ENCODE data around the gene COX5A. TPM values are rescaled to one million over a fixed set of nuclear protein-coding genes. Genes with fewer than 3 reads are reported as not detected.

COX5A gene
- total and polyA plus RNA-seq, 3 donors from 2014 or later, result 77.4 to 426 (median 107) TPM

GRCh38 chr15:74978077-74978476 is 40.2 kb upstream of the COX5A start:
- no peaks in the 10 kb centered on the region for H3K4me1 ChIP-seq
- no peaks in the 10 kb centered on the region for H3K9me3 ChIP-seq
- H3K27ac ChIP-seq, result no peak overlapping the region
- DNase-seq, result no peak
- no peaks in the 10 kb centered on the region for H3K27me3 ChIP-seq
- H3K36me3 ChIP-seq (ENCODE audit: low read depth, missing control alignments), result no peaks in the 10 kb centered on the region
- 87 to 88% methylated on average over 1 of the region's 1 CpG for WGBS, 2 donors
- no peak overlapping the region for H3K4me3 ChIP-seq
- intact Hi-C loops (cut with DNase I; ENCODE audit: low total_unique reads), result no loop called here
- no peak for TF ChIP-seq POLR2A (IDR thresholded peaks at IDR 0.05)
- no peak for TF ChIP-seq CTCF (IDR thresholded peaks at IDR 0.05)

- TF ChIP-seq CTCF (IDR thresholded peaks at IDR 0.05) (no peak), POLR2A (IDR thresholded peaks at IDR 0.05) (no peak)
- Histone ChIP-seq H3K36me3 (ENCODE audit: low read depth, missing control alignments) (no peaks in the 10 kb centered on the region), H3K27ac (no peak overlapping the region), H3K27me3 (no peaks in the 10 kb centered on the region), H3K9me3 (no peaks in the 10 kb centered on the region), H3K4me1 (no peaks in the 10 kb centered on the region), H3K4me3 (no peak overlapping the region)
- 58 to 76% methylated on average over 4 of the region's 4 CpGs for WGBS, 2 donors
- intact Hi-C loops (cut with DNase I; ENCODE audit: low total_unique reads), result no loop called here
- no peak for DNase-seq
Measured at GRCh38 chr15:74977599-74977998, 39.7 kb upstream of the COX5A start.

- TF ChIP-seq CTCF (IDR thresholded peaks at IDR 0.05), result no peak
- no peak for TF ChIP-seq POLR2A (IDR thresholded peaks at IDR 0.05)
- no peaks in the 10 kb centered on the region for H3K27me3 ChIP-seq
- WGBS, 2 donors, result 78 to 79% methylated on average over 1 of the region's 1 CpG
- H3K4me1 ChIP-seq, result no peaks in the 10 kb centered on the region
- no peak for DNase-seq
- H3K9me3 ChIP-seq, result no peaks in the 10 kb centered on the region
- H3K27ac ChIP-seq, result no peak overlapping the region
- H3K36me3 ChIP-seq (ENCODE audit: low read depth, missing control alignments), result no peaks in the 10 kb centered on the region
- no peak overlapping the region for H3K4me3 ChIP-seq
- intact Hi-C loops (cut with DNase I; ENCODE audit: low total_unique reads), result no loop called here
Measured at GRCh38 chr15:74976159-74976558, 38.3 kb upstream of the COX5A start.

- H3K9me3 ChIP-seq, result no peaks in the 10 kb centered on the region
- no peaks in the 10 kb centered on the region for H3K36me3 ChIP-seq (ENCODE audit: low read depth, missing control alignments)
- DNase-seq, result no peak
- TF ChIP-seq CTCF (IDR thresholded peaks at IDR 0.05) (no peak), POLR2A (IDR thresholded peaks at IDR 0.05) (no peak)
- H3K27me3 ChIP-seq, result no peaks in the 10 kb centered on the region
- 86 to 95% methylated on average over 5 of the region's 5 CpGs for WGBS, 2 donors
- H3K27ac ChIP-seq, result no peak overlapping the region
- H3K4me1 ChIP-seq, result no peaks in the 10 kb centered on the region
- H3K4me3 ChIP-seq, result no peak overlapping the region
- intact Hi-C loops (cut with DNase I; ENCODE audit: low total_unique reads), result no loop called here
Measured at GRCh38 chr15:74967670-74968069, 29.8 kb upstream of the COX5A start.

- TF ChIP-seq POLR2A (IDR thresholded peaks at IDR 0.05), result no peak
- no peak for TF ChIP-seq CTCF (IDR thresholded peaks at IDR 0.05)
- H3K9me3 ChIP-seq, result no peaks in the 10 kb centered on the region
- intact Hi-C loops (cut with DNase I; ENCODE audit: low total_unique reads), result no loop called here
Measured at GRCh38 chr15:74964794-74965193, 26.9 kb upstream of the COX5A start.

More at GRCh38 chr15:74964794-74965193, 26.9 kb upstream of the COX5A start:
- no peaks in the 10 kb centered on the region for H3K27me3 ChIP-seq
- no peak for DNase-seq
- H3K27ac ChIP-seq, result peak overlapping the region in 1 of 2 donors; percentile 19
- H3K36me3 ChIP-seq (ENCODE audit: low read depth, missing control alignments), result no peaks in the 10 kb centered on the region
- H3K4me3 ChIP-seq, result no peak overlapping the region
- WGBS, 2 donors, result 29 to 30% methylated on average over 3 of the region's 3 CpGs
- peaks cover under 1% of the 10 kb centered on the region for H3K4me1 ChIP-seq

Measured in testis (tissue), 3 donors.